Raji (cell line): Measurements from ENCODE around the gene SLC25A10.
A peak's percentile ranks its signal among the peaks of the same experiment; 100 is the strongest.

Source experiments
- POLR2A ChIP-seq: IDR thresholded peaks from 2 replicates; pipeline ENCODE4 v1.6.1; 2011; ENCODE audit warnings: low read depth, low read length, control low read depth; ENCODE audit not compliant: insufficient read depth

Gene SLC25A10

DNA sequence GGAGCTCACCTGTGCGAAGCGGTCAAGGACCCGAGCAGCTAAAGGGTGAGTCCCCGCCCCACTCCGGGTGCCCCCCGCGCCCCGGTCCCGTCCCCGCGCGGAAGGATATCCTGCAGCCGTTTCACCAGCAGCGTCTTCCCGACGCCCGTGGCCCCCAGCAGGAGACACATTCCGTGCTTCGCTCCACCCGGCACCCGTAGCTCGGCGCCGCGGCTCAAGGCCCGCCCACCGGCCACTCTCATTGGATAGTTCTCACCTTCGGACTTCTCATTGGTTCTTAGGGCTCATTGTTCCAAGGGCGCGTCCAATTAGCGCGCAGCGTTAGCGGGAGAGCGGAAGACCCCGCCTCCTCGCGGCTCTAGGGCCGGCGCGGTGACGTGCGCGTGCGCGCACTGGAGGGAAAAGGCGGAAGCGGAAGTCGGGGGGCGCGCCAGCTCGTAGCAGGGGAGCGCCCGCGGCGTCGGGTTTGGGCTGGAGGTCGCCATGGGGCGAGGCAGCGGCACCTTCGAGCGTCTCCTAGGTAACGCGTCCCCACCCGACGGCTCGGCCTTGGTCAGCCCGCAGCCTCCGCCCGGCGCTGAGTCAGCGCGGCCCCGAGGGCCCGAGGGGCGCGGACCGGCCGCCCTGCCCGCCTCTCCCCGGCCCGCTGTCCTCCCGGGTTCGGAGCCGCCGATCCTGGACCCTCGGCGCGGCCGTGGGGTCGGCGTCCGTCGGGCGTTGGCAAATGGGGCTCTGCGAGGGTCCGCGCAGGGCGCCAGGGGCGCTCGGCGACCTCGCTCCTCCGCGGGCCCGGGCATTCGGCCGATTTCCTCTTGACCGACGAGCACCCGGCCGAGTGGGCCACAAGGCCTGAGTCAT is 28.3 kb upstream of the SLC25A10 start, which contains the start of the genes ARL16 and HGS:
Gene ARL16, minus strand, starts transcription at position 214 of the 858 bp plus-strand sequence. Its CDS starts 44 bp downstream, at position 170.
Gene HGS, plus strand, starts transcription at position 428 of the 858 bp plus-strand sequence. Its CDS starts 56 bp downstream, at position 484.
- peak; percentile 59; the same call in 1 of the 2 replicates for TF ChIP-seq POLR2A

- TF ChIP-seq POLR2A, result no peak
Observed at GRCh38 chr17:81684442-81684911, 27.6 kb upstream of the SLC25A10 start.

DNA sequence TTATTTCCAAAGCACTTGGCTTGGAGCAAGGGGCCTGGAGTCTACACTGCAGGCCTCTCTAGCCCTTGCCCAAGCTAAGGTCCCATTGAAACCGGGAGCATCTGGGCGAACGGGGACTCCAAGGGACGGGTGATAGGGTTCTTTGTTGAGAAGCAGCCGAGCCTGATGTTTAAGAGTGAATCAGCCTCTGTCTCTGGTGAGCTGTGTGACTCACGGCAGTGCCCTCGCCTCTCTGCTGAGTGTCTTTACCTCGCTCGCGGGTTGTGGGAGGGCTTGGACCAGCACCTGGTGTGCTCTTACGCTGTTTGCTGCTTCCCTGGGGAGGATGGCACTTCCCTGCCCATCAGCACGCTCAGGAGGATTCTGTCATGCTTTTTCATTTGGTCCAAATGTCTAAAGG is 27.0 kb upstream of the SLC25A10 start:
- TF ChIP-seq POLR2A, result 0 out of 2 replicates have a peak, but pooled peaks have one; percentile 12

GRCh38 chr17:81686614-81687013 is 25.5 kb upstream of the SLC25A10 start:
- TF ChIP-seq POLR2A, result no peak

GRCh38 chr17:81687770-81688541 is 24.1 kb upstream of the SLC25A10 start:
- no peak for TF ChIP-seq POLR2A

GRCh38 chr17:81688616-81689015 is 23.5 kb upstream of the SLC25A10 start:
- no peak for TF ChIP-seq POLR2A

- no peak for TF ChIP-seq POLR2A
Observed at GRCh38 chr17:81690066-81690465, 22.0 kb upstream of the SLC25A10 start.

- TF ChIP-seq POLR2A, result no peak
Observed at GRCh38 chr17:81690549-81690948, 21.5 kb upstream of the SLC25A10 start.

GRCh38 chr17:81691196-81691595 is 20.9 kb upstream of the SLC25A10 start:
- no peak for TF ChIP-seq POLR2A

DNA sequence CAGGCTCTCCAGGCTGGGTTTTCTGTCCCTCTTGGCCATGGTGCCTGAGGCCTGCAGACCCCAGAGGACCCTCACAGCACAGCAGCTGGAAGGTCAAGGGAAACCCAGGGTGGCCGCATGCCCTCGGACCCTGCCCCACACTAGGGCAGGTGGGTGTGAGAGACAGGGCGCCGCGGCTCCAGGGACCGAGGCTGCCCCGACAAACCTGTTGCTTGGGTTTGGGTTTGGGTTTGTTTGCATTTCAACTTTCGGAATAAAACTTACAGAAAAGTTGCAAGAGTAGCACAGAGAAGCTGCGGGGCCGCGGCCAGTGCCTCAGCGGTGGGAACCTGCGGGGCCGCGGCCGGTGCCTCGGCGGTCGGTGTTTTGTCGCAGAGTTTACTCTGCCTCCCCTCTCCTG is 20.5 kb upstream of the SLC25A10 start:
- no peak for TF ChIP-seq POLR2A

DNA sequence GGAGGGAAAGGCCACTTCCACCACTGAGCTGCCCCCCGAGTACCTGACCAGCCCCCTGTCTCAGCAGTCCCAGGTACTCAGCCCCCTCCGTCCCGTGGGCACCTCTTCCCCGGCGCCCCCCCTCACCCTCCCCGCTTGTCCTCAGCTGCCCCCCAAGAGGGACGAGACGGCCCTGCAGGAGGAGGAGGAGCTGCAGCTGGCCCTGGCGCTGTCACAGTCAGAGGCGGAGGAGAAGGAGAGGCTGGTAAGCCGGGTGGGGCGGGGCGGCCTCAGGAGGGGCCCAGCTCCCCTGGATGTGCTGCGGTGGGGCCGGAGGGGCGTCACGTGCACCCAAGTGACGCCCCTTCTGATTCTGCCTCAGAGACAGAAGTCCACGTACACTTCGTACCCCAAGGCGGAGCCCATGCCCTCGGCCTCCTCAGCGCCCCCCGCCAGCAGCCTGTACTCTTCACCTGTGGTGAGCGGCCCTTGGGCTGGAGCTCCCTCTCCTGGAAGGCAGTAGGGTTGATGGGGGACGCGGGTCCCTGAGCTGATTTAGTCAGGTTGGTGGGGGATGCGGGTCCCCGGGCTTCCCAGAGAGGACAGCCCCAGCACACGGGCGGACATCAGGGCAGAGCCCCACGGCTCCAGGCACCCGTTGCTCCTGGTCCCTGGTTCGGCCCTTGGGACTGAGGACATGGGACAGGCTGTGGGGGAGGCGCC is 18.4 kb upstream of the SLC25A10 start:
- TF ChIP-seq POLR2A, result no peak

- TF ChIP-seq POLR2A, result no peak
Observed at GRCh38 chr17:81694810-81695209, 17.3 kb upstream of the SLC25A10 start.

GRCh38 chr17:81695211-81695610 is 16.9 kb upstream of the SLC25A10 start:
- TF ChIP-seq POLR2A, result no peak

- TF ChIP-seq POLR2A, result no peak
Observed at GRCh38 chr17:81695801-81696200, 16.3 kb upstream of the SLC25A10 start.
